NCI-H748 (cell line): ENCODE measurements around the gene PRG3.
A peak's percentile ranks its signal among the peaks of the same experiment; 100 is the strongest.

Experiments
- DNase-seq: peaks from one replicate; lab custom pipeline; 2025; ENCODE audit not compliant: unreplicated experiment; lab: John Stamatoyannopoulos, UW

PRG3 gene, protein sequence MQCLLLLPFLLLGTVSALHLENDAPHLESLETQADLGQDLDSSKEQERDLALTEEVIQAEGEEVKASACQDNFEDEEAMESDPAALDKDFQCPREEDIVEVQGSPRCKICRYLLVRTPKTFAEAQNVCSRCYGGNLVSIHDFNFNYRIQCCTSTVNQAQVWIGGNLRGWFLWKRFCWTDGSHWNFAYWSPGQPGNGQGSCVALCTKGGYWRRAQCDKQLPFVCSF

DNA sequence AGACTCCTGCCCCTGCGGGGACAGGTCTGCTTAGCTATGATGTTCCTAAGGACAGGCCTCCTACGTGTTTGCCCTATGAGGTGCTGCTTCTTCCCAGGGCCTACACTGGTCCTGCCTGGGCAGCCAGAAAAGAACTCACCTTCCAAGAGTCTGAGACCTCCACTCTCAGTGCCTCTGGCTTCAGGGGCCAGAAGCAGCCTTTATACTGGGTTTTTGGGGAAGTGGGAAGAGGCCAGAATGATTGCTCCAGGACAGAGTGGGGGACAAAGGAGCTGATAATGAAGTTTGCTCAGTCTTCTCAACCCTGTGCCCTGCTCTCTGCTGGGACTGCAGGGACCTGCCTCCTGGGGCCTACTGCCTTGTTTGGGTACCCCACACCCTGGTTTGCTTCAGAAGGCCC lies at the start of gene PRG3:
Gene PRG3 (minus strand): TSS at position 176 of the 400 bp plus-strand sequence. CDS start 442 bp downstream, outside the sequence.
- no peak for DNase-seq

DNA sequence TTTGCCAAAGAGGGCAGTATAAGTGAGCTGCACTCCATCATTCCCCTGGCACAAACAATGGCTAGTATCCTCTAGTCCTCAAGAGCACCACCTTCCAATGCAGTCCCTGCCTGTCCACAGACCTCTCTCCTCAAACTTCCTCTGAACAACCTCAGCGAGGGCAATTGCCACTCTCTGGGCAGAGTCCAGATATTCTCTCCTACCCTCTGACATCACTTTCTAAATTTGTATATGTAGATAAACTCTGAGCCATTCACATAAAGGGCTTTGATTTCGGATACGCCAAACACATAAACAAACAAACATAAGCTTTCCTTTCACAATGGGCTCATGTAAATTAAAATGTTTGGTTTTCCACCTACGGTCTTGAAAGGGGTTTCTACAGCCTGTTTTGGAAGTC lies 49.0 kb upstream of the PRG3 start:
- peak; percentile 10 for DNase-seq

DNA sequence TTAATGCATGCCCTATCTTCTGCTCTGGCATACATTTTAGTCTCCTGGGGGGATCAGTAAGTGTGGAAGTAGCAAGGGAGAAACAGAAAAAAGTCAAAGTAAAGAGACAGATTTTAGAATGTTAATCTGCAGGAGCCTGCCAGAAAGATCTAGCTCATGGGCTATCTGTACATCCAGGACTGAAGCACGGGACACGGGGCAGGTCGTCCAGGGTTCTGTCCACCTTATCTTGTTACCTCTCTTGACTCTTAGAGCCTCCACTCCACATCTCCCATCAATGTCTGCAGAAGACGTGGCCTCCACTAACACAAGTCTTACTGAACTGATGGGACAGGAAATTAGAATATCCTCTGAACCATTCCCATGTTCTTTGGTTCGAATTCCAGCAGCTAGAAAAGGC lies 47.7 kb upstream of the PRG3 start:
- no peak for DNase-seq

DNA sequence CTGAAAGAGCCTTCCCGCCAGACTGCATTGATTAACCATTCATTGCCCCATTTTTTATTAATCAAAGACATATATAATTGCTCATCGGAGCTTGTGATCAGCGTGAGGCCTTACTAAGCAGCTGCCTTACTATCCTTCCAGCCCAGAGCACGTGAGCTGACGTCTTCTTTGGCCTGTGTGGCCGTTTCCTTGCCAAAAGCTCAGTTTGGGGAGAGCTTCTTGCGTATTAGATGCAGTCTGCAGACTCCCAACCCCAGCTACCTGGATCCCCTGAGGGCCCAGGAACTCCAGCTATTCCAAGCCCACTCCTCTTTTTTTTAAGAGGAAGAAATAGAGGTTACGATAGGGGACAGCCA lies 46.8 kb upstream of the PRG3 start:
- no peak for DNase-seq

DNA sequence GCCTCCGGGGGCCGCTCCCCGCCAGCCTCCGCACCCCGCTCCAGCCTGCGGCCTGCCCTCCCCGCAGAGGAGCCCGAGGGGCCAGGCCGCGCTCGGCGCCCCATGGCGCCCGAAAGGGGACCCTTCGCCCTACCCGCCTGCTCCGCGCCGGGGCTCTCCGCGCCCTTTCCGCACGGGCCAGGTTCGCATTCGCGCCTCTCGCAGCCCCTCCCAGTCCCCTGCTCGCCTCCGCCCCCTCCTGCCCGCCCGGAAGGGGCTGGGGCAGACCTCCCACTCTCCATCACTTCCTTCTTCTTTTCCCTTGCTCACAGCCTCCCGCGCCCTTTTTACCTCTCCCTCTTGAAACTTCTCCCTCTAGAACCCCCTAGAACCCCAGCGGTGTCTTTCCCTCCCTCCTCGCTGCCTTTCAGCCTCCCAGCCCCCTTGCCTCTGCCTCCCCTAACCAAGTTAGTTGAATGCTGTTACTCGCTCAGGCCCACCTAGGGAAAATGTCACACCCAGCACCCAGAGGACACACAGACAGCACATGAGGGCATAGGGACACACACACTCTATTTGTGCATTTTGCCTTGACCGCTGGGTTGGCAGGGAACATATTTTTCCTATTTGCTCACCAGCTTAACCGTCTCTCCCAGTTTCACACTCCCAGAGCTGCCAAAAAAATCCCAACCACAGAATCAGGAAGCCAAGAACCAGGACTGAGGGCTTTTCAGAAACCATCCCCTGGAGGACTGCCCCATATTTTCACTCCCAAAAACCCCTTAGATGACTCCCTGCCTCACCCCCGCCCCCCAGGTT lies 46.2 kb upstream of the PRG3 start, which contains the start of gene SLC43A3:
Gene SLC43A3 (minus strand): TSS at position 193 of the 798 bp plus-strand sequence. CDS start 949 bp downstream, outside the sequence.
- DNase-seq = no peak

DNA sequence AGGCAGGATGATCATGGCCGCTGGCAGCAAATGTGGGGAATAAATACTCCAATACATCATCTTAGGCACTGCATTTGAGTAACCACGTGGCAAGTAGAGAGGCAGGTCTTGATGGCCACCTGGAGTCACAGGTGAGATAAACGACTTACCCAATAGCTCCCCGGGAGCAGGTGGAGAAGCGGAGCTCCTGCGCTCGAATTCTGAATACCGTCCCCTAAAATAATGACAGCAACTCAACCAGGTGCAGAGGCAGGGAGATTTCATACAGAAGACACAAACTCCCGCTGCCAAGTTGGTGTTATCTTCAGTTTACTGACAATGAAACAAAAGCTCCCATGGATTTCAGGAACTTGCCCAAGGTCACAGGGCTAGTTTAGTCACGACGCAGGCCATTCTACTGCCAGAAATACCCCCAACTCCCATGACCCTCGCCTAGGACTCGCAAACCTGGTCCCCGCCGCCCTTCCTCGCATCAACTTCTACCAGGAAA lies 45.5 kb upstream of the PRG3 start:
- no peak for DNase-seq

DNA sequence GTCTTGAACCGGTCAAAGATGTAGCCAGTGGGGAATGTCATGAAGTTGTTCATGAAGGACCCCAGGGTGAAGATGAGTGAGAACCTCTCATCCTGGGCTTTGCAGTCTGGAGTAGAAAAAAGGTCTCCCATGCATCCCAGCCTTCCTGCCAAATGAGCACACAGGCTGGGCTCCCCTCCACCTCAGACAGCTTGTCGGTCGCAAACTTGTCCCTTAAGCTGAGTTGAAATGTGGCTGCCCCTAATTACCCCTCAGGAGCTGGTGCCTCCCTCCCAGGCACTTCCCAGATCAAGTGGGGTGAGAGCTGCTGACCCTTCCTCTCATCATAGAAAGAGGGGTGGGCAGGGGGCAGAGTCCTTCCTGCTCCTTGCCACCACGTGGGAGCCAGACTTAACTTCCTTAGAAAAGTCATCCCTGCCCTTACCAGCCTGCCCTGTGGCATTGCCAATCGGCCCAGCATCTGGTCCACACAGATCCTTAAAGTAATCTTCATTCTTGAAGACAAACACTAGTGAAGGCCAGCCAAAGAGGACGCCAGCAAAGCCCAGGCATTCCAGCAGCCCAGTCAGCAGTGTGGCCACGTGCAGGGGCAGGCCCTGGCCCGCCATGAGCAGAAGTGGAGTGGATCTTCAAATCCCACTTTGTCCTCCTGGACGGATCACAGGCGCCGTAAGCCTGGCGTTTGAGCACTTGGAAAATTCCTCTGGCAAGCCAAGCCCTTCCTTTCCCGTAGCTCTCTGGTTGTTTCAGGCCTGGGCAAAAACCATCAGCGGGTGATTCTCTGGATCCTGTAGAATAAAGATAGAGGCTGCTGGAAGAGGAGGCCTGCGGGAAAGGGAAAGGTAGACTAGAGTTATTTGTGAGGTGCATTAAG lies 44.9 kb upstream of the PRG3 start:
- DNase-seq = no peak

DNA sequence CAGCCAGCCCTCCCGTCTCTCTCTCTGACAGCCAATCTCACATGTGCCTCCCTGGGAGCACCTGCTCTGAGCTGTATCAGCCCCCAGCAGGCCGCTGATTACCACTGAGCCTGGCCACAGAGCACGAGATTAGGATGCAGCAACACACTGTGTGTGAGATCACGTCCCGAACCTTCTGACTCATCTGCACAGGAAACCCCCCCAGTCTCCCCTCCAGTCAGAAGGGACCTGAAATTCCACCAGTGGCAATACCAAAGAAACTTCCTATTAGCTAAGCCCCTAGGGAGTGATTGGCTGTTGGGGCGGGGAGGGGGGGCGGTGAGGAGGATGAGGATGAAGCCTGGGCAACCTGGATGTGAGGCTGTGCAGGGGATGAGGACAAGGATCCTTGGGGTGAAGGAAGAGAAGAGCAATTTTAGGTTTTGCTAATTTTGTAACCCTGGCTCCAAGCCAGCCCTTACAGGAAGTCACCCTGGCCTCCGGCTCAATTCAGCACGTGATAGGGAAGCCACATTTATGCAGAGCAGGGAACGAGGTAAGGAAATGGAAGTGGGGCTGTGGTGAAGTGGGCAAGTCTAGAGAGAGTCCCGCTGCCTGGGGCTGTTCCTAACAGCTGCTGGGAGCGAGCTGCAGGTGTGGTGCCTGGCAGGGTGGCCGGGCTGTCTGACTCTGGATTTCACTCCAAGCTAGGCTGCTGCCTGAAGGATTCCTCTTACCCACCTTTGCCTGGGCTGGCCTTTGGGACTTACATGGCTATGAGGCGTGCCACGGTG lies 44.0 kb upstream of the PRG3 start:
- peak; percentile 36 for DNase-seq

DNA sequence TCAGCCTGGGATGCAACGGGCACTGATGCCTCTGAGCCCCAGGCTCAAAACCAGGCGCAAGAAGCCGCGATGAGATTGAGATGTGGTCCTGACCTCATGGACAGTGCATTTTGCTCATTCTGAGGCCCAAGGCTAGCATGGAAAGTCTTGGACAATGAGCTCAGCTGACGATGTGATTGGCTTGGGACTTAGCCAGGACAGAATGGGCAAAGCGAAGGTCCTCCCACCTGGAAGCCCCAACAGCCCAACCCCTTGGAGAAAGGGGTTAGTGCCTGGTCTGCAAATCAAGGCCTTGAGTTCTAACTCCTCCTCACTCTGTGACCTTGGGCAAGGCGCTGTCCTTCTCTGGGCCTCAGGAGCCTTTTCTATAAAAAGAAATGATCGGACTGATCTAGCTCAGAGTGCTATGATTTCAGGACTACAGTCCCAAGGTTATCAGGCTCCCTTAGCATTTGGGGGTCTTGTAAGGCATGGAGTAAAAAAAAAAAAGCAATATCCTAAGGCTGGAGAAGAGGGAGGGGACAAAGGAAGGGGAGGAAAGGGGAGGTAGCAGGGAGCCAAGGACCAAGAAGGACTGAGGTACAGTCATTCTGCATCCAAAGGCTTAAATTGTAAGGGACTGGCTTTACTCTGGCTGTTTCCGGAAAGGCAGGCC lies 43.3 kb upstream of the PRG3 start:
- DNase-seq = no peak

DNA sequence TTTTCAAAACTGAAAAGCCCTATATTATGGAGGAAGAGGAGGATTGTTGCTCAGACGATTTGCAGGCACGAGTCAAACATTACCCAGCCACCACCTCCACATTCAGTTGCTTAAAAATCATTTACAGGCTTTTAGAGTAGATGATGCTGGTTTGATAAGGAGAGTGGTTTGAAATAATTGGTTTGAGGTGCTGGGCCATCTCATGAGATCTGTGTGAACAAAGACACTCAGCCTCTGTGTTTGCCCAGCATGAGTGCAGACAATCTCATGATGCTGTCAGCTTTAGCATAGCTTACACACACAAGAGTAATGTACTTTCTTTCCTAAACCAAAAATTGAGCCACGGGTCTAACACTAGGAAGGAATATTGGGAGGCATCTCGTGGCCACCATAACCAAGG lies 41.7 kb upstream of the PRG3 start:
- no peak for DNase-seq

DNA sequence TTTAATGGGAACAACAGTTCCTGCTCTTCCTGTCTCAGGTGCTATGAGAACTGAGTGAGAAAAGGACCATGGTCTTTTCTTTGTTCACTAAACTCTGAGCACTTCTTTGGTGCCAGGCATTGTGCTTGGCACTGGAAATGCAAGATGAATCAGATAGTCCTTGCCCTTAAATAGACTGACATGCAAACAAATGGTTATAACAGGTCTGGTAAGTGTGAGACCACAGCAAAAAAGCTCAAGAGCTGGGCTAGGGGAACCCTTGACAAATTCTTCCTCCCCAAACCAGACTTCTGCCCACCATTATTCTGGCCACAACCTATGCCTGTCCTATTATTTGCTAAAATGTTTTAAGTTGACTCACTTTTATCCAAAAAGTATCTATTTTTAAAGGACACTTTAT lies 40.9 kb upstream of the PRG3 start:
- no peak for DNase-seq

DNA sequence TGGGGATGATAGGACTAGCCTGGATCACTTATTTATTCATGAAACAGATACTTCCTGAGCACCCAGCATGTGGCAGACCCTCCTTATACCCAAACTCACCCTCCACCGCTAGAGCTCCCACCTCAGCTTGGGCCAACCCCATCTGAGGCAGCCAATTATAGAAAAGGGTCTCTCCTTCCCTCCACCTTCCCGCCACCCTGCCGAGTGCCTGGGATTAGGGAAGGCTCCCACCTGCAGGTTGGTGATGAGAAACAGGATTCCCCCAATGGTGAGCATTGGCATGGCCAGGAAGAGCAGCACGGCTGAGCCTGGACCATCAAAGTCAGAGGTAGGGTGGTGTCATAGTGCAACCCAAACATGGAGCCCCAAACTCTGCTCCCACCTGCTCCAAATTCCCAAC lies 40.1 kb upstream of the PRG3 start:
- no peak for DNase-seq

DNA sequence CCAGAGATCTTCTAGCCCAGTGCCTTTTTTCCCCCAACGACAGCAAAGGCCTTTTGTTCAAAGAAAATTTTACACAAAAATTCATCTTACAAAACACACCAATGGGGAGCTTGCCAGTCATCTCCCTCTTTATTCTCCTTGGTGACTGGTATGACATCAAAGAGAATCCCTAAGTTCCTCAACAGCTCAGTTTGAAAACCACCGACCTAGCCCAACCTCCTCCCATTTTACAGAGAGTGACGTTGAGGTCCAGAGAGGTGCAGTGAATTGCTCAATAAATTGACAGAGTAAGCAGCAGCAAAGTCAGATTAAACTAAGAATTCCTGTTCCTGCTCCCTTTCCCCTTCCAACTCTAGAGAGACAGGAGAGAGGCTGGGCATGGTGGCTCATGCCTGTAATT lies 38.2 kb upstream of the PRG3 start:
- no peak for DNase-seq

DNA sequence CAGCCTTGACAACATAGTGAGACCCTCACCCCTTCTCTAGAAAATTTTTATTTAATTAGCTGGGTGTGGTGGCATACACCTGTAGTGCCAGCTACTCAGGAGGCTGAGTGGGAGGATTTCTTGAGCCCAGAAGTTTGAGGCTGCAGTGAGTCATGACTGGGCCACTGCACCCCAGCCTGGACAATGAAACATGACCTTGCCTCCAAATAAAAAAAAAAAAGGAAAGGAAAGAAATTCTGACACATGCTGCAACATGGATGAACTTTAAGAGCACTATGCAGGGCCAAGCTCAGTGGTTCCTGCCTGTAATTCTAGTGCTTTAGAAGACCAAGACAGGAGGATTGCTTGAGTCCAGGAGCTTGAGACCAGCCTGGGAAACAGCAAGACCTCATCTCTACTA lies 37.2 kb upstream of the PRG3 start:
- no peak for DNase-seq

DNA sequence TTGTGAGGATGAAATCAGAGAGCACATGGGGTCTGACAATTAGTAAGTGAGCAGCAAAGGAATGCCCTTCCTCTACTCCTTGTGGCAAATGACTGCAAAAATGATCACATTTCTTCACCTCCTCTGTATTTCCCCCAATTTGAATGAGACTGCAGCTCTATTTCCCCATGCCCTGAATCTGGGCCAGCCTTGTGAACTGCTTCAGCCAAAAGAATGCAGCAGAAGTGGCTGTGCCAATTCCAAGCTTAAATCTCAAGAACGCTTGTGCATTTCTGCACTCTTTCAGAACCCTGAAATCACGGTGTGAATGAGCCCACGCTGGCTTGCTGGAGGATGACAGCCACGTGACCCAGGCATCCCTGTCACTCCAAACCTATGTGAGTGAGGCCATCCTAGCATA lies 36.1 kb upstream of the PRG3 start:
- no peak for DNase-seq

DNA sequence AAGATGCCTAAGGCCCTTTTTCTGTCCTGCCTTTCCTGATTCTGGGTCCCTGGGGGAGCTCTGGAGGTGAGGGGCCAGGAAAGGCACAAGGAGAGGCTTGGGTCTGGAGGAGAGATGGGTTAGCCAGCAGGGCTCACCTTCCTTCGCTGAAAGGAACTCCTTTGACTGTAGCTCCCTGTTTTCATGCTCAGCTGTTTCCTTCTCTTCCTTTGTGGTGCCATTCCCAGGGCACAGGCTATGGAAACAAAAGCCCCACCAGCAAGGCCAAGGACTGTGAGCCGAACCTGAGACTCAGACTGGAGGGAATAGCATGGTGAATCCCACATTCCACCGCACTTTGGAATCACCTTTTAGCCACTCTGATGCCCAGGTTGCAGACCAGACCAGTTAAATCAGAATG lies 35.5 kb upstream of the PRG3 start:
- DNase-seq = no peak

DNA sequence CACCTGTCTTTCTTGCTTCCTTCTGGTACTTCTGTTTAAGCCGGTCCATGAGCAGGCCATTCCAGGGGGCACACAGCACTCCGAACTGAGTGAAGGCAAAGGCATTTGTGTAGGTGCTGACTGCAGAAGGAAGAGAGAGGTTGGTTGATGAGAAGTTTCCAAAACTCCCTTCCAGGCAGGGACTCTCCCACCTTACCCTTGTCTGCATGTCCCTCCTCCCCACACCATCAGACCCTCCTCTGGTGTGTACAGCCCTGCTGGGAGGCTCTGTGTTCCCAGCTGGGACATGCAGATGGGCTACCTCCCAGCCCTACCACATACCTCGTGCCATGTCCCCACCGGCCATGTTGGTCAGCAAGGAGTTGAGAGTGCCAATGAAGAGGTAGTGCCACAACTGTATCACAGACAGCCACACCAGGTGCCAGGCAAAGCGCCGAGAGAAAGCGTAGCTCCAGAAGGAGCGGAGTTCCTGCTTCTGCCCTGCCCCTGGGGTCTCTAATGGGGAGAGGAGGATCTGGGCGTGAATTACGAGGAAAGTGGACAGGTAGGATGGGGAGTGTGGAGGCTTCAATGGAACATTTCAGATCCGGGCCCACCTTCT lies 33.8 kb upstream of the PRG3 start:
- no peak for DNase-seq

DNA sequence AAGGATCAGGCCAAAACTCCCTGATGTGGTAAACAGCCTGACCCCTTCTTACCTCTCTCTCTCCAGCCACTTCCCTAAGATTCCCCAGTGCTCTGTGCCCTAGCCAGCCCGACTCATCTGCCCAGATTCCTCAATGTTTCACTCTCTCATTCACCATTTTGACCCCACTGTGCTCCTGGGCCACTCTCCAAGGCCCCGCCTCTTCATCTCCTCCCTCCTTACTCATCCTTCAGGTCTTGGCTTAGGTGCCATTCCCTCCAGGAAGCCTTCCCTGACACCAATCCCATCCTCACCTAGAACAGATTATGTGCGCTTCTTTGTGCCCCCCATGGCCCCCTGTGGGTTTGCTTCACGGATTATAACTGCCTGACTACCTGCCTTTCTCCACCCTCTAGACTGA lies 32.7 kb upstream of the PRG3 start:
- DNase-seq = no peak

DNA sequence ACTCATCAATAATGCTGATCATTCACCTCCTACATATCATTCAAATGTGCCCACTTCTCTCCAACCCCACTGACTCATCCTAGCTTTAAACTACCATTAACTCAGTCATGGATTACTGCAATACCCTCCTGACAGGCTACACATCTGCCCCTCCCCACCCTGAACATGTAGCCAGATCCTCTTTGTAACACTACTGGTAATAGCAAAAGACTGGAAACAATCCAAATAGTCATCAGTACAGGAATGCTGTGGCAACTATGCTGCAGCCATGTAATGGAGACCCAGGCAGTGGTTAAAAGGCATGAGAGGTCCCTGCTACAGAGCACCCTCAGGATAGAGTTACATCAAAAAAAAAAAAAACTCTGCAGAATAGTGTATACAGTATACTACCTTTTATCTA lies 29.3 kb upstream of the PRG3 start:
- no peak for DNase-seq
